DMS114 treated with DMSO at 0.1 percent for 48 hours (cell line): Measurements from ENCODE around the gene ARHGAP18.
"Not testable (repeated sequence)": the region's sequence is repeated elsewhere in the genome, so short reads cannot be mapped to it uniquely, and the experiment has no call there.

Experiments used
- DNase-seq: peaks from one replicate; lab custom pipeline; 2025; ENCODE audit not compliant: unreplicated experiment; lab: John Stamatoyannopoulos, UW

Gene ARHGAP18

GRCh38 chr6:129597023-129597713 is 112.8 kb downstream of the ARHGAP18 start:
- DNase-seq: no peak

GRCh38 chr6:129596522-129596921 is 113.5 kb downstream of the ARHGAP18 start:
- no peak for DNase-seq

- DNase-seq: no peak
Measured at GRCh38 chr6:129593233-129593564, 116.8 kb downstream of the ARHGAP18 start.

- DNase-seq: no peak
Measured at GRCh38 chr6:129592516-129593232, 117.3 kb downstream of the ARHGAP18 start.

- DNase-seq: no peak
Measured at GRCh38 chr6:129590408-129591022, 119.5 kb downstream of the ARHGAP18 start.

GRCh38 chr6:129586815-129587214 is 123.2 kb downstream of the ARHGAP18 start:
- DNase-seq: no peak

GRCh38 chr6:129583866-129584265 is 126.1 kb downstream of the ARHGAP18 start:
- no peak for DNase-seq

- DNase-seq: no peak
Measured at GRCh38 chr6:129578315-129578714, 131.7 kb downstream of the ARHGAP18 start.

GRCh38 chr6:129577691-129578090 is 132.3 kb downstream of the ARHGAP18 start:
- DNase-seq: no peak

- no peak for DNase-seq
Measured at GRCh38 chr6:129576456-129576855, 133.5 kb downstream of the ARHGAP18 start.

- DNase-seq: peak; percentile 59
Measured at GRCh38 chr6:129575378-129576118, 134.4 kb downstream of the ARHGAP18 start.

GRCh38 chr6:129574605-129575004 is 135.4 kb downstream of the ARHGAP18 start:
- DNase-seq: not testable (repeated sequence)

GRCh38 chr6:129570929-129571328 is 139.0 kb downstream of the ARHGAP18 start:
- not testable (repeated sequence) for DNase-seq

GRCh38 chr6:129568015-129568414 is 142.0 kb downstream of the ARHGAP18 start:
- no peak for DNase-seq

- DNase-seq: no peak
Measured at GRCh38 chr6:129567374-129567773, 142.6 kb downstream of the ARHGAP18 start.

- DNase-seq: no peak
Measured at GRCh38 chr6:129565811-129566210, 144.2 kb downstream of the ARHGAP18 start.

GRCh38 chr6:129565366-129565765 is 144.6 kb downstream of the ARHGAP18 start:
- DNase-seq: no peak

- DNase-seq: no peak
Measured at GRCh38 chr6:129558248-129558647, 151.7 kb downstream of the ARHGAP18 start.

- no peak for DNase-seq
Measured at GRCh38 chr6:129555206-129555832, 154.7 kb downstream of the ARHGAP18 start.

- DNase-seq: no peak
Measured at GRCh38 chr6:129552413-129552812, 157.6 kb downstream of the ARHGAP18 start.

GRCh38 chr6:129551486-129551885 is 158.5 kb downstream of the ARHGAP18 start:
- no peak for DNase-seq
